Ovary (tissue), 3 donors: Measurements from ENCODE around the gene SPACDR.

Experiments
- EP300 ChIP-seq: sonication (generic); formaldehyde crosslinking; IDR thresholded peaks from one replicate; pipeline ENCODE4 v1.6.1; 2017; ENCODE audit warnings: antibody characterized with exemption
- POLR2A ChIP-seq: fragments of 450-650 bp; IDR thresholded peaks from one replicate; pipeline ENCODE4 v1.6.1; 2017; ENCODE audit warnings: antibody characterized with exemption, mild to moderate bottlenecking, moderate library complexity
- TF ChIP-seq, protein P1 (sequence below), 3 donors: fragments of 450-650 bp in 2 of 3; fragments of 200-600 bp in 1 of 3; IDR thresholded peaks; one replicate each; pipeline versions ENCODE4 v1.5.1 to v1.8.0; 2016 to 2022; ENCODE audit warnings: antibody characterized with exemption in 3 of 3, mild to moderate bottlenecking in 1 of 3
- donor health status: DM: no; HTN: no; CAD: no.

DNA sequence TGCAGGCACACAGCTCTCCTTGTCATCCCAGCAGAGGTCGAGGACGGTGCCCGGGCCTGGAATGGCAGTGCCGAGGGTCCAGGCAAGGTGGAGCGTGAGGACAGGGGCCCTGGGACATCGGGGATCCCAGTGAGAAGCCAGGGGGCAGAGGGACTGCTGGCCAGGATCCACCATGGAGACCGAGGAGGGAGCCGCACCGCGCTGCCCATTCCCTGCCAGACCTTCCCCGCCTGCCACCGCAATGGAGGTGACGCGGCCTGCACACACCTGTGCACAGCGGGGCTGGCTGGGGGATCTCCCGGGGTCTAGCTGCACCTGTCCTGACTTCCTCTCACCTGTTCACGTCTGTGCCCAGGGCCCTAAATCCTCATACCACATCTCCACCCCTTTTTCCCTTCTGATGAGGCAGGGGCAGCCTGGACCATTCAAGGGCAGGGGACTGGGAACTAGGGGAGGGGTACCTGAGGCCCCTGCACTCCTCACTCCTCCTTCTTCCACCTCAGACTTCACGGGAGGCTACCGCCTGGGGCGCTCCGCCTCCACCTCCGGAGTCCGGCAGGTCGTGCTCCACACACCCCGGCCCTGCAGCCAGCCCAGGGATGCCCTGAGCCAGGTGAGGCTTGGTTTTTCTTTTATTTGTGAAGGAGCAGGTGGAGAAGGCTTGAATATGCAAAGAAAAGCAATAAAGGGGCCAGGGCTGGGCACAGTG, 26.6 kb upstream of the SPACDR start:
- TF ChIP-seq, protein P1, sequence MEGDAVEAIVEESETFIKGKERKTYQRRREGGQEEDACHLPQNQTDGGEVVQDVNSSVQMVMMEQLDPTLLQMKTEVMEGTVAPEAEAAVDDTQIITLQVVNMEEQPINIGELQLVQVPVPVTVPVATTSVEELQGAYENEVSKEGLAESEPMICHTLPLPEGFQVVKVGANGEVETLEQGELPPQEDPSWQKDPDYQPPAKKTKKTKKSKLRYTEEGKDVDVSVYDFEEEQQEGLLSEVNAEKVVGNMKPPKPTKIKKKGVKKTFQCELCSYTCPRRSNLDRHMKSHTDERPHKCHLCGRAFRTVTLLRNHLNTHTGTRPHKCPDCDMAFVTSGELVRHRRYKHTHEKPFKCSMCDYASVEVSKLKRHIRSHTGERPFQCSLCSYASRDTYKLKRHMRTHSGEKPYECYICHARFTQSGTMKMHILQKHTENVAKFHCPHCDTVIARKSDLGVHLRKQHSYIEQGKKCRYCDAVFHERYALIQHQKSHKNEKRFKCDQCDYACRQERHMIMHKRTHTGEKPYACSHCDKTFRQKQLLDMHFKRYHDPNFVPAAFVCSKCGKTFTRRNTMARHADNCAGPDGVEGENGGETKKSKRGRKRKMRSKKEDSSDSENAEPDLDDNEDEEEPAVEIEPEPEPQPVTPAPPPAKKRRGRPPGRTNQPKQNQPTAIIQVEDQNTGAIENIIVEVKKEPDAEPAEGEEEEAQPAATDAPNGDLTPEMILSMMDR (IDR thresholded peaks at IDR 0.05), result no peak
- TF ChIP-seq POLR2A (no peak), EP300 (no peak)
